NCI-H748 (cell line): Measurements from ENCODE around the gene ZNF274.
"Not testable (repeated sequence)": the region's sequence is repeated elsewhere in the genome, so short reads cannot be mapped to it uniquely, and the experiment has no call there.

ENCODE experiments used
- DNase-seq: peaks from one replicate; lab custom pipeline; 2025; ENCODE audit not compliant: unreplicated experiment; lab: John Stamatoyannopoulos, UW

Gene ZNF274

GRCh38 chr19:58182989-58183816 is at the start of gene ZNF274:
ZNF274 (plus strand) TSS chr19:58183061; CDS start chr19:58183966, 905 bp downstream.
- DNase-seq = peak; percentile 98

- DNase-seq = no peak
These were observed 48.6 kb upstream of the ZNF274 start for GRCh38 chr19:58134244-58134643.

DNA sequence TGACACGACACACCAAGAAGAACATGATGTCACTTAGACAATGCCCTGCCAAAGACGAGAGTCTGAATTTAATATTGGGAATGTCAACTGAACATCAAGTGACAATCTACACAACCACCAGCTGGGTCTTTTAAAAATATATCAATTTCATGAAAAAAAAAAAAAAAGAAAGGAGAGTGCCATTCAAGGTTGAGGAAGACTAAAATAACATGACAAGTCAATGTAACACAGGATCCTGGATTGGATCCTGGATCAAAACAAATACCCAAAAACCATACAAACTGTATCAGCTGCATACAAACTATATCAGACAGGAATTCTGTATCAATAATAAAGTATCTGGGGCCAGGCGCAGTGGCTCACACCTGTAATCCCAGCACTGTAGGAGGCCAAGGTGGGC is 37.0 kb upstream of the ZNF274 start:
- DNase-seq = no peak

DNA sequence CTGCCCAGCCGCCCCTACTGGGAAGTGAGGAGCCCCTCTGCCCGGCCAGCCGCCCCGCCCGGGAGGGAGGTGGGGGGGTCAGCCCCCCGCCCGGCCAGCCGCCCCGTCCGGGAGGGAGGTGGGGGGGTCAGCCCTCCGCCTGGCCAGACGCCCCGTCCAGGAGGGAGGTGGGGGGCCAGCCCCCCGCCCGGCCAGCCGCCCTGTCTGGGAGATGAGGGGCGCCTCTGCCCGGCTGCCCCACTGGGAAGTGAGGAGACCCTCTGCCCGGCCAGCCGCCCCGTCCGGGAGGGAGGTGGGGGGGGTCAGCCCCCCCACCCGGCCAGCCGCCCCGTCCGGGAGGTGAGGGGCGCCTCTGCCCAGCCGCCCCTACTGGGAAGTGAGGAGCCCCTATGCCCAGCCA is 35.4 kb upstream of the ZNF274 start:
- DNase-seq = not testable (repeated sequence)

DNA sequence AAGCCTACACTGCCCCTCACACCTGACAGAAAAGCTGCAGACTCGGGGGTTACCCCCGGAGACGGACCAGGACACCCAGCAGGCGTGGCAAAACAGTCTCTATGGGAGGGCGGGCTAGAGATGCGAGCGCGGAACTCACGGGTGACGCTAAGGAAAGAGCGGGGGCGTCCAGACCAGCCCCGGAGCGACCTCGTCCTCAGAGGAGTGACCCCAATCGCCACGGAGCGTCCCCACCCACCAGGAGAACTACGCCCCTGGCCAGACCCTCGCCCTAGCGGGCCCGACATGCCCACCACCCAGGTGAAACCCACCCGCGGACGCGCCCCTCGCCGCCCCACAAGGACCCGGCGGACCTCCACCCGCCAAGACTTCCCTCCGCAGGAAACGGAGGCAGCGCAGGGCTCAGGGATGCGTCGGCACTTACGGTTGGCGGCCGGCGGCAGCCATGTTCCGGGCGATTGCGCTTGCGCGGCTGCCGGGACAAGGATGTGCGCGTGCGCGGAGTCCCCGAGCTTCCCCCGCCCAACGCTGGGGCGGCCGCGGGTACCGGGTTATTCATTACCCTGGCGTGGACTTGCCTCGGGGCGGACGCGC is 32.4 kb upstream of the ZNF274 start, which contains the start of gene ZNF329:
Gene ZNF329, minus strand, starts transcription at position 462 of the 594 bp plus-strand sequence. CDS start 21,286 bp downstream, outside the sequence.
- peak; percentile 93 for DNase-seq

DNA sequence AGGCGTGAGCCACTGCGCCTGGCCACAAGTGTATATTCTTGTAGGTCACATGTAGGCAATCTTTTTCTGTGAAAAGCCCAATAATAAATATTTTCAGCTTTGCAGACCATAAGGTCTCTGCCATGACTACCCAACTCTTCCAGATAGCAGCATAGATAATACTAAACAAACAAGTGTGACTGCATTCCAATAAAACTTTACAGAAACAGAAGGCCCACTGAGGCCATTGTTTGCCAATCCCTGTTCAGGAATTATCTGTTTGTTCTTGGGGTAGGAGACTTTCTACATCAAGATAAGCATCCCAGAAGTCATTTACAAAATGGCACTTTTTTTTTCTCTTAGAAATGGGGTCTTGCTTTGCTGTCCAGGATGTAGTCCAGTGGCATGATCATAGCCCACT is 29.5 kb upstream of the ZNF274 start:
- DNase-seq = no peak

DNA sequence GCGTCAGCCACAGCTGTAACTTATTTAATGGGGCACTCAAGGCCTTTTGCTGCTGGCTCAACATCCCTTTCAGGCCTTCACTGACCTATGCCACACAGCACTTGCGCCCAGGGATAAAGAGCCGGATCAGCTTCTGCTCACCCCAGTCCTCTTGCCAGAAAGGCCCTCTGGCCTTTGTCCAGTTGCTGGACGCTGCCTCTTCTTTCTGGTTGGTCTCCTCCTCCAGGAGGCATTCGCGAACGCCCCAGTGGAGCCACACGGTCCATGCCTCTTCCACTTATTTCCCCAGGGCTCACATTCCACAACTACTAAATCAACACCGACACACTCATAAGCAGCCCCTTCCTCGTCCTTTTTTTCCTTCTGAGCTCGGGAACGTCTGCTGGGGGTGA is 28.6 kb upstream of the ZNF274 start:
- DNase-seq = peak; percentile 48

DNA sequence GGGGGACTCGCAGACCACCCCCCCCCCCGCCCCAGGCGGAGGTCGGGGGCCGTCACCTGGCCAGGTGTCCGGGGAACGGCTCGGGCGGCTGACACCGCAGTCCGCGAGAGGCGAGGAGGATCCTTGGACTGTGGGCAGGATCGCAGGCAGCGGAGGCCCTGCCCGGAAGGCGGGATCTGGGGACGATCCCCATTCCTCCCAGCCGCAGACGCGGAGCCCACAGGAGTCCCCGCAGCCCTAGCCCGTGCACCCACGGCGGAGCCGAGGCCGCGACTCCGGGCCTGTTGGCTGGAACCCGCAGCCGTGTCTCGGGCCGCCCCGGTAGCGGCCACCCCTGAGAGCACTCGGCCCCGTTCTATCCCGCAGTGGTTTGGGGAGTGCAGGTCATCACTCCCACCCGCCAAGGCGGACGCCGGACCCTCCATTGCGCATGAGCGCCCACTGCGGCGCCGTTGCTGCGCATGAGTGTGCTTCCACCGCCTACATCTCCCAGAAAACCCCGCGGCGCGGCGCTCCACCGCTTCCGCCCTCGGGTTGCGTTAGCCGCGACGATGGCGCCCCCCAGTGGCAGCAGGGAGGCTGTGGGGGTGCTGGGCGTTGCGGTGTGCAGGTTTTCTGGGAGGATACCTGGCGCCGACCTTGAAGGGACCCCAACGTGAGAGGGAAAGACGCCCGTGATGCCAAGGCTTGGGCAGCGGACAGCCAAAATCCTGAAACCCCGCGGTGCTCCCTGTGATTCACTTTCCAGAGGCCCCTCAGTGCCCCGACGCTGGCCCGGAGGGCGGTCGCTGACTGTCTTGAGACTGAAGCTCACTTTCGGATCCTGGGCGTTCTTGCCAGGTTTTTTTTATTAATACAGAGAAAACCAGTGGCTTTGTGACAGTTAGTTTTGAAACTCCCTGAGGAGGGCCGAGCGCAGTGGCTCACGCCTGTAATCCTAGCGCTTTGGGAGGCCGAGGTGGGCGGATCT is 27.9 kb upstream of the ZNF274 start:
- peak; percentile 98 for DNase-seq

GRCh38 chr19:58157045-58157728 is 25.7 kb upstream of the ZNF274 start:
- no peak for DNase-seq

DNA sequence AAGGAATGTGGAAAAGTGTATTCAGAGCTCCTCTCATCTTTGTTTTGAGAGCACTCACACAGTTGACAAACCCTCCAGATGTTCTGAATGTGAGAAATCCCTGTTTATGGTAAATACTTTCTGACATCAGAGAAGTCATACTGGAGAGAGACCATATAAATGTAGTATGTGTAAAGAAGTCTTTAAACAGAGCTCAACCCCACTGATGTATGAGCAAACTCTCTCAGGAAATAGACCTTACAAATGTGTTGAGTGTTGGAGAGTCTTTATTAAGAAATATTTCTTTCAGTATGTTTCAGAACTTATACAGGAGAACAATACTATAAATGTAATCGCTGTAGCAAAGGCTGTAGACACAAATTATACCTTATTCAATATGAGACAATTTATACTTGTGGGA is 16.6 kb upstream of the ZNF274 start:
- DNase-seq = no peak

GRCh38 chr19:58166708-58167280 is 16.1 kb upstream of the ZNF274 start:
- DNase-seq = peak; percentile 28

DNA sequence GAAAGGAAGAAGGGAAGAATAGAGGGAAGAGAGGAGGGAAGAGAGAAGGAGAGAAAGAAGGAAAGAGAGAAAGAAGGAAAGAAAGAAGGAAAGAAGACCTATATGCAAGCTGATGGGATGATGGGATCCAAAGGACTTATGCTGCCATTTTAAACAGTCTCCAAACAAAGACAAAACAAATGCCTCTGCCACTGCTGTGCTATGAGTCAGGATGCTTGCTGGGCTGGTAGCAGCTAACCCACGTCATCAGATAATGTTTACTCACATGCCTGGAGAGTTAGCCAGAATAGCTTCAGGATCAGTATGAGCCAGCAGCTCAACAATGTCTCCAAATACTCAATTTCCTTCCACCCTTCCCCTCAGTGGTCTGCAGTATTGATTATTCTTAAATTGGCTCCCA is 12.0 kb upstream of the ZNF274 start:
- peak; percentile 13 for DNase-seq

GRCh38 chr19:58181902-58182576 is 822 bp upstream of the ZNF274 start:
- DNase-seq = peak; percentile 75

GRCh38 chr19:58182577-58182988 is 278 bp upstream of the ZNF274 start:
- no peak for DNase-seq

- DNase-seq = no peak
These were observed 955 bp downstream of the ZNF274 start for GRCh38 chr19:58183817-58184215.

GRCh38 chr19:58196901-58197616 is 14.2 kb downstream of the ZNF274 start:
- peak; percentile 48 for DNase-seq

DNA sequence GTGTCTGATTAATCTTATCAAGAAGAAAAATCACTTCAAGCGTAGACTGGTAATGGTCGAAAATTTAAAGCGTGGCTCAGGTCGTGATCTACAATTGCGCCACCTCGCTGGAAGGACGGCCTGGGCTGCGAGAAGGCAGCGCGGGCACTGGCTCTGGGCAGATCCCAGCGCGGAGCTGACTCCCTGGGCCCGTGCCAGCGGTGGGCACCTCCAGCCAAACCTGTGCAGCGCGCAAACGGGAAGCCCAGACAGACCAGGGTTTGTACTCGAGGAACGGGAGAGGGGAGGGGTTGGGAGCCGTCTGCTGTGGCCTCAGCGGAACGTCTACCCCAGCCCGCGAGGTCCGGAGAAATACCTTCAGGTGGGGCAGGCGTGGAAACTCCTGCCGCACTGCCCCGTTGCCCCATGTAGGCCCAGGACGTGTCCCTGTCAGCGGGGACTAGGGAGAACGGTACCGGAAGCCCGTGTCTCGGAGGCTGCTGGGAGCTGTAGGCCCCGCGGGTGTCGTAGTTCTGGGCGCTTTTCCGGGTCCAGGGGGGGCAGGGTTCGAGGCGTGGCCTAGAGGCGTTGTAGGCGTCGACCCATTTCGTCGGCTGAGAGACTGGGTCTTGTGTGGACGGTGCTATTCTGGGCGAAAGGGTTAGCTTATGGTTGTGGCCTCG is 21.1 kb downstream of the ZNF274 start:
- DNase-seq = no peak

- no peak for DNase-seq
These were observed 21.7 kb downstream of the ZNF274 start for GRCh38 chr19:58204566-58204965.

DNA sequence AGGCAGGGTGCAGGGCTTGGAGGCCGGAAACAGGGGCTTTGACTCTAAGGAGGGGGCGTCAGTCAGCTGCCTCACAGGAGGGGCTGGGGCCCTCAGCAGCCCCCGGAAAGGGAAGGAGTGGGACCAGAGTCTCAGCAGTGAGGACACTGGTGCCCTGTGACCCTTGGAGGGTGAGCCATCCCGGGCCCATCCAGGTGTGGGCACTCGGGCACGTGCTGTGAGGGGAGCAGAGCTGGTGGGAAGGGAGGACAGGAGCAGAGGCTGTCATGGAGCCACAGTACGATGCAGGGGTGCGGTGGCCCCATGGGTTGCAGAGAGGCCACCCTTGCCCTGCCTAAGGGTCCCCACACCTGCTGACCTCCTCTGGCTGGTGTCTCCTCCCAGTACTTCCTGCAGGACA is 26.7 kb downstream of the ZNF274 start:
- no peak for DNase-seq
